ENCODE results near the gene MACROD1. TPM values are rescaled to one million over a fixed set of nuclear protein-coding genes. Genes with fewer than 3 reads are reported as not detected.

Gene MACROD1
- total and polyA plus RNA-seq, 10 donors: 5.1 to 20.3 (median 7.8) TPM

DNA sequence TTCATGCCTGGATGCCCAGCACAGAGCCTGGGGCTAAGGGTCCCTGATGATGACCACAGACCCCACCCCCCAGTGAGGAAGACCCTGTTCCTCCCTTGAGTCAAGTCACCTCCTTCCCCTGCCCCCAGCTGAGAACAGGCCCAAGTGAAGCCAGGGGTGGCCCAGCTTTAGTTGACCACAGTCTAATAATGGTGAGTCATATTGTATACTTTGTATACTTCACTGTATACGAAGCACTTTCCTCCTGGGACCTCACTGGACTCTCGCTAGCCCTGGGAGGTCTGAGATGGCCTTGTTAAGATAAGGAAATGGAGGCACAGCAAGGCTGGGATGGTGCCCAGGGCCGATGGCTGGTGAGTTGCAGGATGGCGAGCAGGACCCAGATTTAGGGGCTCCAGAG lies 133.9 kb downstream of the MACROD1 start:
- Histone ChIP-seq H3K27me3 (replicated peaks in 1 of 7) (peaks cover 0 to 84% (median 40%) of the 10 kb centered on the region in 7 donors), H3K9me3 (no peaks in the 10 kb centered on the region), H3K36me3 (no peaks in the 10 kb centered on the region), H3K27ac (no peak overlapping the region), H3K4me1 (peaks cover 19 to 47% (median 39%) of the 10 kb centered on the region in 6 donors), H3K4me3 (no peak overlapping the region)
- DNase-seq: no peak
- intact Hi-C loops (cut with DNase I; ENCODE audit: low total_unique reads): no loop called here
- TF ChIP-seq, protein P1, sequence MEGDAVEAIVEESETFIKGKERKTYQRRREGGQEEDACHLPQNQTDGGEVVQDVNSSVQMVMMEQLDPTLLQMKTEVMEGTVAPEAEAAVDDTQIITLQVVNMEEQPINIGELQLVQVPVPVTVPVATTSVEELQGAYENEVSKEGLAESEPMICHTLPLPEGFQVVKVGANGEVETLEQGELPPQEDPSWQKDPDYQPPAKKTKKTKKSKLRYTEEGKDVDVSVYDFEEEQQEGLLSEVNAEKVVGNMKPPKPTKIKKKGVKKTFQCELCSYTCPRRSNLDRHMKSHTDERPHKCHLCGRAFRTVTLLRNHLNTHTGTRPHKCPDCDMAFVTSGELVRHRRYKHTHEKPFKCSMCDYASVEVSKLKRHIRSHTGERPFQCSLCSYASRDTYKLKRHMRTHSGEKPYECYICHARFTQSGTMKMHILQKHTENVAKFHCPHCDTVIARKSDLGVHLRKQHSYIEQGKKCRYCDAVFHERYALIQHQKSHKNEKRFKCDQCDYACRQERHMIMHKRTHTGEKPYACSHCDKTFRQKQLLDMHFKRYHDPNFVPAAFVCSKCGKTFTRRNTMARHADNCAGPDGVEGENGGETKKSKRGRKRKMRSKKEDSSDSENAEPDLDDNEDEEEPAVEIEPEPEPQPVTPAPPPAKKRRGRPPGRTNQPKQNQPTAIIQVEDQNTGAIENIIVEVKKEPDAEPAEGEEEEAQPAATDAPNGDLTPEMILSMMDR (IDR thresholded peaks at IDR 0.05 in 8 of 11, conservative IDR thresholded peaks at IDR 0.05 in 3 of 11): no peak
- TF ChIP-seq POLR2A (IDR thresholded peaks at IDR 0.05) (no peak), POLR2AphosphoS5 (IDR thresholded peaks at IDR 0.05) (no peak)
- 46 to 83% (median 73%) methylated on average over 4 of the region's 4 CpGs for WGBS, 5 donors

DNA sequence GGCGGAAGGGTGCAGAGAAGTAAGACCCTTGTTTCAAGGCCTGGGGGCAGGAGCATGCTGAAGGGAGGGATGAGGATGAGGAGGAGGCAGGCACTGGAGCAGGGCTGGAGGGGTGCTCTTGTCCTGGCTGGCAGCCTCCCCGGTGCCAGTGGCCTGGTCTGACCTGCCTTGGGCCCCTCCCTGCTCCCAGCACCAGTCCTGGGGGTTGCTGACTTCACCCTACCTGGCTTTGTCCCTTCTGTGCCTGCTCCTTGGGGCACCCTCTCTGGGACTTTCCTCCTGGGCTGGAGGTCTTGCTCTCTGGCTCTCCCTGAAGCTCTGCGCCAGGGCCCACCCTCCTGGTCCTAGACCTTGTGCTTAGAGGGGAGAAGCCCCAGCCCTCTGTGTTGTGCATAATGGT lies 134.9 kb downstream of the MACROD1 start:
- TF ChIP-seq POLR2AphosphoS5 (IDR thresholded peaks at IDR 0.05) (no peak), POLR2A (IDR thresholded peaks at IDR 0.05) (no peak)
- TF ChIP-seq, protein P1 (IDR thresholded peaks at IDR 0.05 in 8 of 11, conservative IDR thresholded peaks at IDR 0.05 in 3 of 11): no peak
- no peaks in the 10 kb centered on the region for H3K36me3 ChIP-seq
- H3K9me3 ChIP-seq: no peaks in the 10 kb centered on the region
- H3K27ac ChIP-seq: no peak overlapping the region
- no peak overlapping the region for H3K4me3 ChIP-seq
- peaks cover 10 to 40% (median 32%) of the 10 kb centered on the region in 6 donors for H3K4me1 ChIP-seq
- peaks cover 0 to 77% (median 29%) of the 10 kb centered on the region in 7 donors for H3K27me3 ChIP-seq (replicated peaks in 1 of 7)
- 80 to 88% (median 81%) methylated on average over 3 of the region's 3 CpGs for WGBS, 5 donors
- intact Hi-C loops (cut with DNase I; ENCODE audit: low total_unique reads): no loop called here
- no peak for DNase-seq

DNA sequence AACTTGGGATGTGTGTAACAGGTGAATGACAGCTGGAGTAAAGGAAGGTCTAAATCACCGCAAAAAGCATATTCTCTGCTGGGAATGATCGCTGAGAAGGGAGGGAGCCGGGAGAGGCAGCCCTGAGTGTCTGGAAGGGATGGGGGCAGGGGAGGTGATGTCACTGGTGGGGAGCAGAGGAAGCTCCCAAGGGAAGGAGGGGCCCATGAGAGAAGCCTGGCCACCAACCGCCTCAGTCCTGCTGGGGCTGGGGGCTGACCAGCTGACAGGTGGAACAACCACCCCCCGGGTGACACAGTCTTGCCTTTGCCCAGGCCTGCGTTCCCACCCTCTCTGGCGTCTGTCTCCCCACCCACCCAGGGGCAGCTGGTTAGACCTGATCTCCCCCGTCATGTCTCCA lies 136.1 kb downstream of the MACROD1 start:
- H3K4me3 ChIP-seq: no peak overlapping the region
- TF ChIP-seq POLR2AphosphoS5 (IDR thresholded peaks at IDR 0.05) (no peak), POLR2A (IDR thresholded peaks at IDR 0.05) (no peak)
- TF ChIP-seq, protein P1 (IDR thresholded peaks at IDR 0.05 in 8 of 11, conservative IDR thresholded peaks at IDR 0.05 in 3 of 11): no peak
- H3K27ac ChIP-seq: no peak overlapping the region
- H3K9me3 ChIP-seq: no peaks in the 10 kb centered on the region
- H3K27me3 ChIP-seq (replicated peaks in 1 of 7): peaks cover 0 to 65% (median 19%) of the 10 kb centered on the region in 7 donors
- intact Hi-C loops (cut with DNase I; ENCODE audit: low total_unique reads): no loop called here
- no peak for DNase-seq
- peaks cover 4 to 31% (median 24%) of the 10 kb centered on the region in 6 donors for H3K4me1 ChIP-seq
- no peaks in the 10 kb centered on the region for H3K36me3 ChIP-seq
- WGBS, 5 donors: 78 to 90% (median 85%) methylated on average over 6 to 8 of the region's 8 CpGs

DNA sequence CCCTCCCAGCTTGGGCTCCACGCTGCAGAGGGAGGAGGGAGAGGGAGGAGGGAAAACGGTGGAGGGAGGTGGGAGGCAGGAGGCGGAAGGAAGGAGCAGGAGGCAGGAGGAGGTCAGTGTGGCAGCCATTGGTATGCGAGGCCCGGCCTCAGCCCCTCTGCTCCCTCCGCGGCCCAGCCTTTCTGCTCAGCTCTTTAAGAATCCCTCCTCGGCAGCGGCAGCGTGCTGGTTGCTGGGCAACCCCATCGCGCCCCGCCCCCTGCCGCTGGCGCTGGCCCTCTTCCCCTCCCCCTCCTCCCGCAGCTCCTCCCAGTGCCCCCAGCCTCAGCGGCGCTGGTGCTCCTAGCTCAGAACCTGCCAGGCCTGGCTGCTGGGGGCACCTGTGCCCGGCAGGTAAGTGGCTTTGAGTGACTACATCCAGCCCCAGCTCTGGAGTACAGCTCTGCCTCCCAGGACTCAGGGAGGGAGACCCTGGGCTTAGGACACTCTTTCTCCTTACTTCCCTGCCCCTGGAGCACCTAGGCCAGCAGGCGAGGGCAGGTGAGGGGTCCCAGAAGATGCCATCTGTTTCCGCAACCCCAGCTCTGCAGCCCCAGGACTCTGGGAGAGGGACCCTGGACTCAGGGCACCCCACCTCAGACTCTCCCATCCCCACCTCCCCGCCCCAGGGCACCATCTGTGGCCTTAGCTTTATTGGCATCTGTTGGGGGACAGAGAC lies 137.4 kb downstream of the MACROD1 start:
- WGBS, 5 donors: 15 to 22% (median 16%) methylated on average over 15 to 22 of the region's 22 CpGs
- intact Hi-C loops (cut with DNase I; ENCODE audit: low total_unique reads): no loop called here
- Histone ChIP-seq H3K9me3 (no peaks in the 10 kb centered on the region), H3K27me3 (replicated peaks in 1 of 7) (peaks cover 0 to 53% (median 7%) of the 10 kb centered on the region in 7 donors), H3K4me3 (peak overlapping the region in 2 of 8 donors; percentile 4 to 43), H3K27ac (peak overlapping the region in 5 of 8 donors; percentile 17 to 67 (median 48)), H3K4me1 (peaks cover 4 to 31% (median 21%) of the 10 kb centered on the region in 6 donors), H3K36me3 (no peaks in the 10 kb centered on the region)
- TF ChIP-seq POLR2AphosphoS5 (IDR thresholded peaks at IDR 0.05): no peak
- TF ChIP-seq POLR2A (IDR thresholded peaks at IDR 0.05): no peak
- TF ChIP-seq, protein P1 (IDR thresholded peaks at IDR 0.05 in 8 of 11, conservative IDR thresholded peaks at IDR 0.05 in 3 of 11): no peak
- no peak for DNase-seq

Measured in spleen (tissue), 11 donors.